HEK293 (cell line): ENCODE data around the gene BICD1.

Experiments
- CTCF ChIA-PET: fragments of 350-600 bp; formaldehyde crosslinking; extraction: SDS; loops from one replicate; lab custom pipeline; 2021; ENCODE audit warnings: antibody characterized with exemption; lab: Yijun Ruan, JAX
- POLR2A ChIA-PET: fragments of 300-600 bp; formaldehyde crosslinking; extraction: SDS; loops from one replicate; lab custom pipeline; 2020; ENCODE audit warnings: antibody characterized with exemption, inconsistent platforms; lab: Yijun Ruan, JAX
- H3K27ac ChIP-seq: fragments of 200-500 bp; sonication (Bioruptor generic); 2 replicates; pipeline ENCODE4 v1.5.1; 2014; ENCODE audit warnings: low read depth, low read length, control low read depth, inconsistent platforms; ENCODE audit errors: extremely low read depth
- H3K36me3 ChIP-seq, 2 experiments: fragments of 200-500 bp in 1 of 2; sonication (Bioruptor generic) in 1 of 2; 1 replicate in 1 of 2; 2 replicates in 1 of 2; pipeline ENCODE4 v1.5.1; 2014 to 2017; ENCODE audit warnings: inconsistent platforms in 2 of 2, low read length in 2 of 2; ENCODE audit not compliant: control insufficient read depth in 2 of 2, insufficient read depth in 1 of 2
- H3K4me1 ChIP-seq: fragments of 200-500 bp; sonication (Bioruptor generic); 2 replicates; pipeline ENCODE4 v1.5.1; 2014; ENCODE audit warnings: mild to moderate bottlenecking, low read length, inconsistent platforms; ENCODE audit not compliant: control insufficient read depth, insufficient read depth
- H3K4me3 ChIP-seq: 2 replicates; pipeline ENCODE4 v1.5.1; 2011; ENCODE audit warnings: low read depth, mild to moderate bottlenecking, control low read depth, low read length, moderate library complexity
- H3K9me3 ChIP-seq: fragments of 200-500 bp; sonication (Bioruptor generic); 2 replicates; pipeline ENCODE4 v1.5.1; 2014; ENCODE audit warnings: low read depth, low read length, inconsistent platforms; ENCODE audit not compliant: control insufficient read depth, insufficient read depth
- IKZF3 ChIP-seq: fragments of 450-650 bp; IDR thresholded peaks from 2 replicates; pipeline ENCODE4 v1.5.0; 2018; ENCODE audit warnings: missing biosample characterization, mild to moderate bottlenecking, missing genetic modification characterization, moderate library complexity
- SCRT1 ChIP-seq: fragments of 450-650 bp; formaldehyde crosslinking; IDR thresholded peaks from 2 replicates; pipeline ENCODE4 v1.5.1; 2016; ENCODE audit warnings: missing biosample characterization, missing genetic modification characterization, borderline replicate concordance
- ZFP37 ChIP-seq: fragments of 450-650 bp; formaldehyde crosslinking; IDR thresholded peaks from 2 replicates; pipeline ENCODE4 v1.5.1; 2016; ENCODE audit warnings: missing biosample characterization, missing genetic modification characterization
- ZFP41 ChIP-seq: fragments of 450-650 bp; formaldehyde crosslinking; IDR thresholded peaks from 2 replicates; pipeline ENCODE4 v1.5.1; 2016; ENCODE audit warnings: missing biosample characterization, missing genetic modification characterization, borderline replicate concordance
- ZNF10 ChIP-seq: fragments of 450-650 bp; formaldehyde crosslinking; IDR thresholded peaks from 2 replicates; pipeline ENCODE4 v1.5.1; 2017; ENCODE audit warnings: missing biosample characterization, missing genetic modification characterization
- ZNF16 ChIP-seq: fragments of 450-650 bp; formaldehyde crosslinking; IDR thresholded peaks from 2 replicates; pipeline ENCODE4 v1.5.1; 2016; ENCODE audit warnings: low read depth, missing biosample characterization, missing genetic modification characterization
- ZNF221 ChIP-seq: fragments of 450-650 bp; formaldehyde crosslinking; IDR thresholded peaks from 2 replicates; pipeline ENCODE4 v1.5.1; 2017; ENCODE audit warnings: missing biosample characterization, missing genetic modification characterization, borderline replicate concordance
- ZNF555 ChIP-seq: fragments of 450-650 bp; formaldehyde crosslinking; conservative IDR thresholded peaks from 2 replicates; pipeline ENCODE4 v1.5.1; 2017; ENCODE audit warnings: missing biosample characterization, mild to moderate bottlenecking, missing genetic modification characterization, inconsistent platforms
- ZNF560 ChIP-seq: fragments of 450-650 bp; formaldehyde crosslinking; IDR thresholded peaks from 2 replicates; pipeline ENCODE4 v1.5.1; 2017; ENCODE audit warnings: missing biosample characterization, missing genetic modification characterization, borderline replicate concordance
- ZNF596 ChIP-seq: fragments of 450-650 bp; IDR thresholded peaks from 2 replicates; pipeline ENCODE4 v1.5.0; 2018; ENCODE audit warnings: missing biosample characterization, mild to moderate bottlenecking, missing genetic modification characterization, moderate library complexity
- ZNF621 ChIP-seq: fragments of 450-650 bp; formaldehyde crosslinking; IDR thresholded peaks from 2 replicates; pipeline ENCODE4 v1.5.1; 2017; ENCODE audit warnings: missing biosample characterization, missing genetic modification characterization
- ZNF626 ChIP-seq: fragments of 450-650 bp; sonication (Bioruptor Pico); formaldehyde crosslinking; IDR thresholded peaks from 2 replicates; pipeline ENCODE4 v1.5.1; 2018; ENCODE audit warnings: missing biosample characterization, missing genetic modification characterization, inconsistent platforms
- ZNF629 ChIP-seq: fragments of 450-650 bp; formaldehyde crosslinking; IDR thresholded peaks from 2 replicates; pipeline ENCODE4 v1.5.1; 2017; ENCODE audit warnings: missing biosample characterization, missing genetic modification characterization
- ZNF664 ChIP-seq: fragments of 450-650 bp; formaldehyde crosslinking; IDR thresholded peaks from 2 replicates; pipeline ENCODE4 v1.5.1; 2016; ENCODE audit warnings: missing biosample characterization, missing genetic modification characterization
- ZNF76 ChIP-seq: fragments of 450-650 bp; formaldehyde crosslinking; IDR thresholded peaks from 2 replicates; pipeline ENCODE4; 2016; ENCODE audit warnings: low read depth, missing biosample characterization, missing genetic modification characterization, borderline replicate concordance
- ZNF785 ChIP-seq: fragments of 450-650 bp; formaldehyde crosslinking; IDR thresholded peaks from 2 replicates; pipeline ENCODE4 v1.5.1; 2016; ENCODE audit warnings: missing biosample characterization, missing genetic modification characterization
- ZNF791 ChIP-seq: fragments of 450-650 bp; formaldehyde crosslinking; IDR thresholded peaks from 2 replicates; pipeline ENCODE4 v1.5.1; 2016; ENCODE audit warnings: missing biosample characterization, missing genetic modification characterization
- ZNF837 ChIP-seq: fragments of 450-650 bp; formaldehyde crosslinking; IDR thresholded peaks from 2 replicates; pipeline ENCODE4 v1.5.1; 2016; ENCODE audit warnings: missing biosample characterization, missing genetic modification characterization
- TF ChIP-seq, protein P1 (sequence below): fragments of 450-650 bp; formaldehyde crosslinking; IDR thresholded peaks from 2 replicates; pipeline ENCODE4 v1.5.1; 2016; ENCODE audit warnings: missing biosample characterization, missing genetic modification characterization
- TF ChIP-seq, protein P2 (sequence below): fragments of 450-650 bp; formaldehyde crosslinking; IDR thresholded peaks from 2 replicates; pipeline ENCODE4; 2016; ENCODE audit warnings: missing biosample characterization, missing genetic modification characterization
- TF ChIP-seq, protein P3 (sequence below): fragments of 450-650 bp; formaldehyde crosslinking; IDR thresholded peaks from 2 replicates; pipeline ENCODE4 v1.5.1; 2016; ENCODE audit warnings: missing biosample characterization, missing genetic modification characterization
- TF ChIP-seq, protein P4 (sequence below): fragments of 450-650 bp; formaldehyde crosslinking; IDR thresholded peaks from 2 replicates; pipeline ENCODE4 v1.5.1; 2016; ENCODE audit warnings: missing biosample characterization, missing genetic modification characterization

The BICD1 gene

DNA sequence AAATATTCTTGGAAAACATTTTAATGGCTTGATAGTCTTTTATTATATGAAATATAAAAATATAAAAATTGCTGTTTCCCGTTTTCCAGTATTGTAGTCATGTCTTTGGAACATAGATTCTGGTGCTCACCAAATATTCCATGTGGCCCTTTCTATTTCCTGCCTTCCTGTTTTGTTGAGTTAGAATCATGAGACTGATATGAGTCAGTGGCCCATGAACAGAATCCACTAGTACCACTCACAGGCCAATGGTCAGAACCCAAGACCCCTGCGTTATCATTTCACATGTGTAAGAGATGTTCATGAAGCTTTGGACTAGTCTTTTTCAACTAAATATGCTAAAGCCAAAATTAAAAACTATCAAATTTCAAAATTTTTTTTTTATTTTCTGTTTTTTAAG lies 56.9 kb downstream of the BICD1 start (continued):
- TF ChIP-seq, protein P1, sequence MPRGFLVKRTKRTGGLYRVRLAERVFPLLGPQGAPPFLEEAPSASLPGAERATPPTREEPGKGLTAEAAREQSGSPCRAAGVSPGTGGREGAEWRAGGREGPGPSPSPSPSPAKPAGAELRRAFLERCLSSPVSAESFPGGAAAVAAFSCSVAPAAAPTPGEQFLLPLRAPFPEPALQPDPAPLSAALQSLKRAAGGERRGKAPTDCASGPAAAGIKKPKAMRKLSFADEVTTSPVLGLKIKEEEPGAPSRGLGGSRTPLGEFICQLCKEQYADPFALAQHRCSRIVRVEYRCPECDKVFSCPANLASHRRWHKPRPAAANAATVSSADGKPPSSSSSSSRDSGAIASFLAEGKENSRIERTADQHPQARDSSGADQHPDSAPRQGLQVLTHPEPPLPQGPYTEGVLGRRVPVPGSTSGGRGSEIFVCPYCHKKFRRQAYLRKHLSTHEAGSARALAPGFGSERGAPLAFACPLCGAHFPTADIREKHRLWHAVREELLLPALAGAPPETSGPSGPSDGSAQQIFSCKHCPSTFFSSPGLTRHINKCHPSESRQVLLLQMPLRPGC (tag by site-specific recombination): no peak
- TF ChIP-seq ZNF791 (tag by site-specific recombination): no peak
- no peak for TF ChIP-seq ZNF16
- TF ChIP-seq ZNF664 (tag by site-specific recombination): no peak
- TF ChIP-seq, protein P2, sequence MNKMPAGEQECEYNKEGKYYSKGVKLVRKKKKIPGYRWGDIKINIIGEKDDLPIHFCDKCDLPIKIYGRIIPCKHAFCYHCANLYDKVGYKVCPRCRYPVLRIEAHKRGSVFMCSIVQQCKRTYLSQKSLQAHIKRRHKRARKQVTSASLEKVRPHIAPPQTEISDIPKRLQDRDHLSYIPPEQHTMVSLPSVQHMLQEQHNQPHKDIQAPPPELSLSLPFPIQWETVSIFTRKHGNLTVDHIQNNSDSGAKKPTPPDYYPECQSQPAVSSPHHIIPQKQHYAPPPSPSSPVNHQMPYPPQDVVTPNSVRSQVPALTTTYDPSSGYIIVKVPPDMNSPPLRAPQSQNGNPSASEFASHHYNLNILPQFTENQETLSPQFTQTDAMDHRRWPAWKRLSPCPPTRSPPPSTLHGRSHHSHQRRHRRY (tag by site-specific recombination): no peak

DNA sequence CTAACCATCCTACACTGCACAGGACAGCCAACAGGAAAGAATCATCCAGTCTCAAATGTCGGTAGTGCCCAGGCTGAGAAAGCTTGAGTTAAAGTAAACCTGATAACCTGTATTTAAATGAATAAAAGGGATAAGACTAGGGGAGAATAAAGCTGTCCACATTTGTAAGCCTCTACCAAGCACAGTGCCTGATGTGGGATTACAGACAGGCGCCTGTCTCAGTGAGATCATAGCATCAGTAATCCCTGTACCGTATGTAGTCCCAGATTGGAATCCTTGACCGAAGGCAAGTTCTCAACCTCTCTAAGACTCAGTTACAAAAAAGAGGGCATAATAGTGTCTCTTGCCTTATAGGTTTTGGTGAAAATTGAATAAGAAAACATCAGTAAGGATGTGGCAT lies 59.9 kb downstream of the BICD1 start:
- ChIA-PET CTCF (interaction anchor here (1.0 kb wide), 1 partner anchor 15 kb away, joined by 5 read pairs; no protein-coding TSS in a partner anchor), POLR2A (no interaction called here)
- Histone ChIP-seq H3K4me1 (peaks cover 6% of the 10 kb centered on the region; the same call in 1 of the 2 replicates), H3K27ac (no peak overlapping the region), H3K4me3 (no peak overlapping the region), H3K36me3 (no peaks in the 10 kb centered on the region; a peak in 1 of 3 replicates), H3K9me3 (no peaks in the 10 kb centered on the region)
- TF ChIP-seq, protein P3, sequence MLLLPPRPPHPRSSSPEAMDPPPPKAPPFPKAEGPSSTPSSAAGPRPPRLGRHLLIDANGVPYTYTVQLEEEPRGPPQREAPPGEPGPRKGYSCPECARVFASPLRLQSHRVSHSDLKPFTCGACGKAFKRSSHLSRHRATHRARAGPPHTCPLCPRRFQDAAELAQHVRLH (tag by site-specific recombination): no peak
- no peak for TF ChIP-seq ZNF560 (tag by site-specific recombination)
- no peak for TF ChIP-seq SCRT1
- no peak for TF ChIP-seq ZNF626
- no peak for TF ChIP-seq ZNF221
- no peak for TF ChIP-seq ZNF837
- TF ChIP-seq ZNF785: no peak
- no peak for TF ChIP-seq ZNF621 (tag by site-specific recombination)
- TF ChIP-seq ZNF629: no peak
- no peak for TF ChIP-seq ZNF76 (tag by site-specific recombination)
- no peak for TF ChIP-seq ZNF596 (tag by site-specific recombination)
- TF ChIP-seq IKZF3 (tag by site-specific recombination): no peak
- TF ChIP-seq ZFP37 (tag by site-specific recombination): no peak
- TF ChIP-seq, protein P4, sequence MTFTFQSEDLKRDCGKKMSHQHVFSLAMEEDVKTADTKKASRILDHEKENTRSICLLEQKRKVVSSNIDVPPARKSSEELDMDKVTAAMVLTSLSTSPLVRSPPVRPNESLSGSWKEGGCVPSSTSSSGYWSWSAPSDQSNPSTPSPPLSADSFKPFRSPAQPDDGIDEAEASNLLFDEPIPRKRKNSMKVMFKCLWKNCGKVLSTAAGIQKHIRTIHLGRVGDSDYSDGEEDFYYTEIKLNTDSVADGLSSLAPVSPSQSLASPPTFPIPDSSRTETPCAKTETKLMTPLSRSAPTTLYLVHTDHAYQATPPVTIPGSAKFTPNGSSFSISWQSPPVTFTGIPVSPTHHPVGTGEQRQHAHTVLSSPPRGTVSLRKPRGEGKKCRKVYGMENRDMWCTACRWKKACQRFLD: no peak

DNA sequence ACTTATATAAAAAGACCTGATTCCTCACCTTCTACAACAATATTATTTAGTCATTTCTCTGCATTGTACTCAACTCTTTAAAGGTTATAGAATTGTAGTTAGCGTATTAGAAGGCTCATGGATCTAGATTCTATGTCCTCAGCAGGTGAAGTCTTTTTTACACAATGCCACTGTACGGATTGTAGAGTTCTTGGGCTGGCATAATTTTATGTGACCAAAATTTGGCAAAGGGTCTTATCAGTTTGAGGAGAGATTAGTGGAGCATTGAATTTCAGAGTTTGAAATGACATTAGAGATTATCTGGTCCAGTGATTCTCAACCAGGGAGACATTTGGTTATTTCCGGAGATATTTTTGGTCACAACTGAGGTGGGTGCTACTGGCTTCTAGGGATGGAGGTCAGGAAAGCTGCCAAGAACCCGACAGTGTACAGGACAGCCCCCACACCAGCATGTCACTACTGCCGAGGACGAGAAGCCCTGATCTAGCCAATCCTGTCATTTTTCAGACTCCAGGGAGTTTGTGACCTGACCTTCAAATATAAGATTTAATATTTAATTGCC lies 63.9 kb downstream of the BICD1 start:
- H3K36me3 ChIP-seq: no peaks in the 10 kb centered on the region
- H3K27ac ChIP-seq: no peak overlapping the region
- no peak for TF ChIP-seq ZNF555 (tag by site-specific recombination)
- peak; percentile 54; the same call in 1 of the 2 replicates for TF ChIP-seq ZNF10 (tag by site-specific recombination)
- no peak for TF ChIP-seq ZFP41 (tag by site-specific recombination)
- H3K9me3 ChIP-seq: no peaks in the 10 kb centered on the region
- H3K4me1 ChIP-seq: peaks cover 6% of the 10 kb centered on the region; the same call in 1 of the 2 replicates
- H3K4me3 ChIP-seq: no peak overlapping the region
- ChIA-PET POLR2A (no interaction called here), CTCF (interaction anchor here (1.1 kb wide), 1 partner anchor 110 kb away, joined by 4 read pairs; no protein-coding TSS in a partner anchor)
